CD4-positive, alpha-beta T cell treated with Interleukin-6 at 100 ng/mL for 8 hours (primary cell): Measurements from ENCODE around the gene TGFBR1.

ENCODE experiments used
- DNase-seq: peaks from one replicate; pipeline ENCODE4 v3.0.0-alpha.2; 2020; ENCODE audit warnings: mixed read lengths, low spot score

Gene TGFBR1

GRCh38 chr9:99104459-99105151 lies at the start of gene TGFBR1:
Gene TGFBR1, plus strand, starts transcription at chr9:99105113. Its CDS starts 93 bp downstream, at chr9:99105206.
- DNase-seq: peak; percentile 92

- no peak for DNase-seq
Observed at GRCh38 chr9:99055384-99055783, 49.5 kb upstream of the TGFBR1 start.

- no peak for DNase-seq
Observed at GRCh38 chr9:99056186-99056585, 48.7 kb upstream of the TGFBR1 start.

- peak; percentile 33 for DNase-seq
Observed at GRCh38 chr9:99056886-99057664, 47.8 kb upstream of the TGFBR1 start.

- DNase-seq: peak; percentile 75
Observed at GRCh38 chr9:99057665-99058625, 47.0 kb upstream of the TGFBR1 start.

- peak; percentile 25 for DNase-seq
Observed at GRCh38 chr9:99058964-99059921, 45.7 kb upstream of the TGFBR1 start.

- DNase-seq: no peak
Observed at GRCh38 chr9:99060621-99061020, 44.3 kb upstream of the TGFBR1 start.

- DNase-seq: no peak
Observed at GRCh38 chr9:99062549-99062948, 42.4 kb upstream of the TGFBR1 start.

- no peak for DNase-seq
Observed at GRCh38 chr9:99063522-99063921, 41.4 kb upstream of the TGFBR1 start.

GRCh38 chr9:99066571-99066970 lies 38.3 kb upstream of the TGFBR1 start:
- no peak for DNase-seq

- no peak for DNase-seq
Observed at GRCh38 chr9:99069075-99069474, 35.8 kb upstream of the TGFBR1 start.

- no peak for DNase-seq
Observed at GRCh38 chr9:99069546-99069945, 35.4 kb upstream of the TGFBR1 start.

- DNase-seq: no peak
Observed at GRCh38 chr9:99070681-99071080, 34.2 kb upstream of the TGFBR1 start.

- DNase-seq: no peak
Observed at GRCh38 chr9:99071313-99072039, 33.4 kb upstream of the TGFBR1 start.

- no peak for DNase-seq
Observed at GRCh38 chr9:99072040-99072394, 32.9 kb upstream of the TGFBR1 start.

- no peak for DNase-seq
Observed at GRCh38 chr9:99073347-99073746, 31.6 kb upstream of the TGFBR1 start.

- no peak for DNase-seq
Observed at GRCh38 chr9:99073985-99074901, 30.7 kb upstream of the TGFBR1 start.

- DNase-seq: no peak
Observed at GRCh38 chr9:99074902-99075245, 30.0 kb upstream of the TGFBR1 start.

GRCh38 chr9:99075246-99075912 lies 29.5 kb upstream of the TGFBR1 start:
- no peak for DNase-seq
